ENCODE results near the gene DPH7.
A peak's percentile ranks its signal among the peaks of the same experiment; 100 is the strongest.

DNA sequence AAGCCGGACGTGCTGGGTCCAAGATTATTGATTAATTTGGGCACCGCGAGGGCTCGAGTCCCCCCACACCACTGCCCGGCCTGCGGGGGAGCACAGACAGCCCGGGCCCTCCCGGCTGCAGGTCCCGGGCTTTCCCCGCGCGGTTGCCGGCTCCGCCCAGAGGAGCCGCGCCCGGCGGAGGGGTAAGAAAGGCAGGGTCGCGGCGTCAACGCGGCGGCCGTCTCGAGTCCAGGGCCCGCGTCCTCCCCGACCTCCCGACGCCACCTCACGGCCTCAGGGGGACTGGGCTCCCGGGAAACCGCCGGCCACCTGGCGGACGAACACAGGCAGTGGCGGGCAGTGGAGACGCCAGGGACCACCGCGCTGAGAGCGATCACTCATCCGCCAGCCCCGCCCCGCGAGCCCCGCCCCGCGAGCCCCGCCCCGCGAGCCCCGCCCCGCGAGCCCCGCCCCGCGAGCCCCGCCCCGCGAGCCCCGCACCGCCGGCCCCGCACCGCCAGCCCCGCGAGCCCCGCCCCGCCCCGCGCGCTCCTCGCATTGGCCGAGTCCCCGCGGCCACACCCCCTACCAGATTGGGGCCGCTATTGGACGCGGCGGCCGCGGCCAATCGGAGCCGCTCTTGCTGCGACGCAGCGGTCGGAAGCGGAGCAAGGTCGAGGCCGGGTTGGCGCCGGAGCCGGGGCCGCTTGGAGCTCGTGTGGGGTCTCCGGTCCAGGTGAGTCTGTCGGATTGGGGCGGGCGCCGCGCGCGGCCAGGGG lies 27.3 kb downstream of the DPH7 start, which contains the start of gene MRPL41:
- TF ChIP-seq SMC3 (conservative IDR thresholded peaks at IDR 0.05; ENCODE audit: poor library complexity) (peak; percentile 56), RAD21 (conservative IDR thresholded peaks at IDR 0.05) (peak; percentile 44), EZH2 (IDR thresholded peaks at IDR 0.05; ENCODE audit: borderline replicate concordance, insufficient read depth, low read length, poor library complexity, severe bottlenecking) (no peak), POLR2AphosphoS5 (IDR thresholded peaks at IDR 0.05) (peak; percentile 76), TAF1 (IDR thresholded peaks at IDR 0.05; ENCODE audit: low read depth) (no peak)
- TF ChIP-seq, protein P1, sequence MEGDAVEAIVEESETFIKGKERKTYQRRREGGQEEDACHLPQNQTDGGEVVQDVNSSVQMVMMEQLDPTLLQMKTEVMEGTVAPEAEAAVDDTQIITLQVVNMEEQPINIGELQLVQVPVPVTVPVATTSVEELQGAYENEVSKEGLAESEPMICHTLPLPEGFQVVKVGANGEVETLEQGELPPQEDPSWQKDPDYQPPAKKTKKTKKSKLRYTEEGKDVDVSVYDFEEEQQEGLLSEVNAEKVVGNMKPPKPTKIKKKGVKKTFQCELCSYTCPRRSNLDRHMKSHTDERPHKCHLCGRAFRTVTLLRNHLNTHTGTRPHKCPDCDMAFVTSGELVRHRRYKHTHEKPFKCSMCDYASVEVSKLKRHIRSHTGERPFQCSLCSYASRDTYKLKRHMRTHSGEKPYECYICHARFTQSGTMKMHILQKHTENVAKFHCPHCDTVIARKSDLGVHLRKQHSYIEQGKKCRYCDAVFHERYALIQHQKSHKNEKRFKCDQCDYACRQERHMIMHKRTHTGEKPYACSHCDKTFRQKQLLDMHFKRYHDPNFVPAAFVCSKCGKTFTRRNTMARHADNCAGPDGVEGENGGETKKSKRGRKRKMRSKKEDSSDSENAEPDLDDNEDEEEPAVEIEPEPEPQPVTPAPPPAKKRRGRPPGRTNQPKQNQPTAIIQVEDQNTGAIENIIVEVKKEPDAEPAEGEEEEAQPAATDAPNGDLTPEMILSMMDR (IDR thresholded peaks at IDR 0.05; ENCODE audit: poor library complexity, severe bottlenecking), result peak; percentile 73

All from neural cell (in vitro differentiated cells).